COR-L47 (cell line): ENCODE measurements around the gene MTCL1.

ENCODE experiments used
- DNase-seq: peaks from one replicate; lab custom pipeline; 2025; lab: John Stamatoyannopoulos, UW

The MTCL1 gene

DNA sequence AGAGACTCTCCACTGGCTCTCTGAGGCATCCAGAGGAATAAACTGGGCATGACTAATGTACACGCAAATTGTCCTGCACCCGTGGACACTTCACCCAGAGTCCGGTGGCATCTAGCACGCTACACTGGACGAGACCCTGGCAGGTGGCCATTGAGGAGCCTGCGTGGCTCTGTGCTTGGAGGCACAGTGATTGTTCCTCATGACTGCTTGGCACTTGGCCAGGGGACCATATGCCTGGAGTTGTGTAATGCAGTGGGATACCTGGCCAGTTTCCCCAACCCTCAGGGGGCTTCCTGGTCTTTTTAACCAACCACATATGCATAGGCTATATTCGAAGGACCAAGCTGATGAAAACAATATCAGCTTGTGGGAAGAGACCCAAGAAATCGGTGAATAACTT is 66.6 kb downstream of the MTCL1 start:
- DNase-seq = peak; percentile 89

DNA sequence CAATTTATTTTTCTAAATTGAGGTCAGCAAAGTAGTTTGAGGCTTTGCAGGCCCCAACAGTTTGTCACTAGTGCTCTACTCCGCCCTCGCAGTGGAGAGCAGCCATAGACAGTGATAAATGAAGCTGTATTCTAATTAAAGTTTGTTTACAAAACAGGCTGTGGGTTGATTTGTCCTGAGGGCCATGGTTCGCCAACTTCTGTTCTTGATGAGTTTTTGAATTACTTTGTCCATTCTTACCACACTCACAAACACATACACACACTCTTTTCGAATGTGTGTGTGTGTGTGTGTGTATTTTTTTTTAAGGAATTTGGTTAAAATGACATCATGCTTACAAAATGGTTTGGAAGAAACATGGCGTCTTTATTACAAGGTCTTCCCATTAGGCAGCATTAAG is 68.6 kb downstream of the MTCL1 start:
- peak; percentile 10 for DNase-seq

DNA sequence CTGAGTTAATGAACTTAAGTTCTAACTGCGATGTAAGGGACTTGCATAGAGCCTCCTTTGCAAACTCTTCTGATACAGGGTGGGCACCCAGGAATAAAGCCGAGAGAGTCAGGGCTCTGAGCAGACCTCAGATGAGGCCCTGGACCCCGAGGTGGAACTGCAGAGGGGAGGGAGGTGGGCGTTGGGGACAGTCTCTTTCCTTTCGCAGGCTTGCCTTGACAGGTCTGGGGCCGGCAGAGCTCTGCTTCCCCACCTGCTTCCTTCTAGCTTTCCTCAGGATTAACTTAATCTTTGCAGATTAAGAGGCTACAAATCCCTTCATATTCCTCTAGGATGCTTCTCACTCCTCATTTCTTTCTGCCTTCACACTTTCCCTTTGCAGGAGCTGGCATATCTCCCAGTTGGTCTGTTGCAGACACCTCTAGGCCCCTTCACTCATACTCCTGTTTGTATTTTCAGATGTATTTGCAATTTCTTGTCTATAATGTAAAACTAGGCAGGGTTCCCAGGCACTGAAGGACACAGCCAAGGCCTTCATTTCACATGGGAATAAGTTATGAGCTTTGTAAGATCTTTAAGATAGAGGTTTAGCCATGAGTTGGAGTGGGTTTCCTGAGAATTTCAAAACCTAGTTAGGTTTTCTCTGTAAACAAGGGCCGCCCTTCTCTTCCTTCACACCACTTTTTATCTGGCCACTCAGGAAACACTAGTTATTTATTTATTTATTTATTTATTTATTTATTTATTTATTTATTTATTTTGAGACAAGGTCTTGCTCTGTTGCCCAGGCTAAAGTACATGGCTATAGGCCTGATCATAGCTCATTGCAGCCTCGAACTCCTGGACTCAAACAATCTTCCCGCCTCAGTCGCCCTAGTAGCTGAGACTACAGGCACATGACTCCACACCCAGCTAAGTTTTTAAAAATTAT is 70.9 kb downstream of the MTCL1 start:
- no peak for DNase-seq

DNA sequence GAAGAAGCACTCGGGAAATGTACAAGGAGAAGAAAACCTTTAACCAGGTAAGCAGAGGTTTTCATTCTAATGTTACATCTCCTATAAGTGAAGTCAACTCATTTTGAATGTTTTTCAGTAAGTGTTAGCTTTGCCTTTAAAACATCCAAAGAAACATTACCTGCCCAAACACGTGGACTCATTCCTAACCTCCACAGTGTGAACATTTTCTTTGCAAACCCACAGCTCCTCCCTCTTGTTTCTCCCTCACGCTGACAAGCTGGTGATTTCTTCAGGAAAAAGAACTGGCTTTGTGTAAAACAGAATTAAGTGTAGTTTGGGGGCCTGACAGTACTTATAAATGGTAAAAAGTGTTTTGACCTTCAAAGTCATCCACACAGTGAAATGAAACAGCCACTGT is 72.5 kb downstream of the MTCL1 start:
- no peak for DNase-seq

DNA sequence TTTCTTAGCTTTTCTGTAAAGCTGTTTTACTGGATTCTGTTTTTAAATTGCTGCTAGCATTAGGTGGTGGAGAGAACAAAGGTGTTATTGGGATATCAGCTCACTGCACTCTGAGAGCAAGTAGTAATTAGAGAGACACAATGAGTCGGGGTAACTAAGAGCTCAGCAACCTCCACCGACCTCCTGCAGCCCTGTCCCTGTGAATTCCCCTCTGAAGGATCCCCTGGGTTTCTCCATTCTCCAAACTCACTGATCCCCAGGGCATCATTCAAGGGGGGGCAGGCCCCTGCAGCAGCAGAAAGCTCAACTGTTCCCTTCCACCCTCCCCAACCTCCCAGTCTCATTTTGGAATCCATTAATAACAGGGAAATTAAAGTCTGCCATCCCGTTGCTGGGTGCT is 73.0 kb downstream of the MTCL1 start:
- DNase-seq = peak; percentile 21

DNA sequence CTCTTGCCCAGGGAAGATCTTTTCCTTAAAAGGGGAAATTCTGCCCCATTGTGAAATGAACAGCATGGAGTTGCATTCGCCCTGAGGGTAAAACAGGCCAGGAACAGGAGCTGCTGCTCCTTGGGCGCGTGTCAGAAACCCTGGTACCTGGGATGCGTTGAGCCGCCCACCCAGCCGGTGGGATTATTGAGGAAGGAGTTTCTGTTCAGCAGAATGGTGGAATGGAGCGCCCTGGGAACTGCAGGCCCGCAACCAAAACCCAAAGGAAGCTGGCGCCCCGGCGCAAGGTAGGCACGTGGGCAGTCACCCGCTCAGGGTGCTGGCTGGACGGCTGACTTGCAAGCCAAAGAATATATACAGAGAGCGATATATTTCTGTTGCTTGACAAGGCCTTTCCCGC is 73.5 kb downstream of the MTCL1 start:
- no peak for DNase-seq

DNA sequence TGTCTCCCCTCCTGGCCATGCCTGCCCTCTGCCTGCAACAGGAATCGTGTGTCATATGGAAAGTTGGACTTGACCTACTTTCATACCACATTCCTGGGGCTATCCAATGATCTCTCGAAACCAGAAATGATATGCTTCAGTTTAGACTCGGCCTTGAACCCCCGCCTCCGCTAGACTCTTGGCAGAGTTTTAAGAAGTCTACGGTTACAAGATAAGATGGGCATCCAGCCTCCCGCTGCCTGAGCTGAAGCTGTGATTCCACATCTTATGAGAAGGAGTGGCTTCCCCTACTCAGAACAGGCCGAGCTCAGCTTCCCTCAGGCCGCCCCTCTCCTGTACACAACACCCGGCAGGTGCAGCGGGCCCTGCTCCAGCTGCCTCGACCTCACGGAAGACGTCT is 73.9 kb downstream of the MTCL1 start:
- no peak for DNase-seq

DNA sequence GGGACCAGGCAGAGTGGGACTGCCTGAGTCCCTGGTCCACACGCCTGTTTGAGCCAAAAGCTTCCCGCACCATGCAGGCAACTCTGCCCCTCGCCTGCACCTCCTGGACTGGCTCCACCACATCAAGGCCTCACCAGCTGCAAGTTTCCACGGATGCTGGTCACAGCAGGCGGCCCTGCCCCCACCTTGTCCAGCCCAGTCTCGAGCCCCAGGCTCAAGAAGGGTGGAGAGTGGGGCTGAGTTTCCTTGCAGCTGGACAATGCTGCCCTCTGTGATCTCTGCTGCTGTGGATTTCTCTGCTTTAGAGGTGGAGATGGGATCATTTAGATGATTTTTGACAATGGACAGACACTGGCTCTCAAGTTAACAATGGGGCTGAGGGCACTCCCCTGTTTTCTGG is 74.9 kb downstream of the MTCL1 start:
- DNase-seq = no peak

DNA sequence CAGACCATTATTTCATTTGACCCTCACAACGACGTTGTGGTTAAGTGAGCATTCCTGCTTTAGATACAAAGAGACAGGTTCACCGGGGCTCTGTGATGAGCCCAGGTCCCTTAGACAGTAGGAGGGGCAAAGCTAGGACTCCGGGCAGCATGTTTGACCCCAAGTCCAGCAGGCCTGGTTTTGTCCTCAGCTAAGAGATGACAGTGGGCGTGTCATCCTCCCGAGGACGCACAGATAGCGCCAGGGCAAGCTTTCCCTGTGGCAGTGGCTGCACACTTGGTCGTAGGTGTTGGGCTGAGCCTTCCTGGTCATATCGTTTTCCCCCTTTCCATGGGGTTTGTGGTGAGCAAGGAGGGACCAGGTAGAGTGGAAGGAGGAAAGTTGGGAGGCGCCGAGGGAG is 76.3 kb downstream of the MTCL1 start:
- DNase-seq = no peak

DNA sequence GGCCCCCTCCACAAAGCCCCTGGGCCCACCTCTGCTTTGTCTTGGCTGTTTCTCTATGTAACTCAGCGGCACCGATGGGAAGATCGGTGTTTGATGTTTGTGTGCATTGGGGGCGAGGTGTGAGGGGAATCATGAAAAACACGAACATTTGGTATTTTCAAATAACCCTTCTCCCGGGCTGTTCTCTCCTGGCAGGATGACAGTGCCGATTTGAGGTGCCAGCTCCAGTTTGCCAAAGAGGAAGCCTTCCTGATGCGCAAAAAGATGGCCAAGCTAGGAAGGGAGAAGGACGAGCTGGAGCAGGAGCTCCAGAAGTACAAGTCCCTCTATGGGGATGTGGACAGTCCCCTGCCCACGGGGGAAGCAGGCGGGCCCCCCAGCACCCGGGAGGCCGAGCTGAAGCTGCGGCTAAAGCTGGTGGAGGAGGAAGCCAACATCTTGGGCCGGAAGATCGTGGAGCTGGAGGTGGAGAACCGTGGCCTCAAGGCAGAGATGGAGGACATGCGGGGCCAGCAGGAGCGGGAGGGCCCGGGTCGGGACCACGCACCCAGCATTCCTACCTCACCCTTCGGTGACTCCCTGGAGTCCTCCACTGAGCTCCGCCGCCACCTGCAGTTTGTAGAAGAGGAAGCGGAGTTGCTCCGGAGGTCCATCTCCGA is 78.1 kb downstream of the MTCL1 start:
- no peak for DNase-seq

DNA sequence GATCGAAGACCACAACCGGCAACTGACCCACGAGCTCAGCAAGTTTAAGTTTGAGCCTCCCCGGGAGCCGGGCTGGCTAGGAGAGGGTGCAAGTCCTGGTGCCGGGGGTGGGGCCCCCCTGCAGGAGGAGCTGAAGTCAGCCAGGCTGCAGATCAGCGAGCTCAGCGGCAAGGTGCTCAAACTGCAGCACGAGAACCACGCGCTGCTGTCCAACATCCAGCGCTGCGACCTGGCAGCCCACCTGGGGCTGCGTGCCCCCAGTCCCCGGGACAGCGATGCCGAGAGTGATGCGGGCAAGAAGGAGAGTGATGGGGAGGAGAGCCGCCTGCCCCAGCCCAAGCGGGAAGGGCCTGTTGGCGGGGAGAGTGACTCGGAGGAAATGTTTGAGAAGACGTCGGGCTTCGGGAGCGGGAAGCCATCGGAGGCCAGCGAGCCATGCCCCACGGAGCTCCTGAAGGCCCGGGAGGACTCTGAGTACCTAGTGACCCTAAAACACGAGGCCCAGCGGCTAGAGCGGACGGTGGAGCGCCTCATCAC is 78.7 kb downstream of the MTCL1 start:
- DNase-seq = no peak

DNA sequence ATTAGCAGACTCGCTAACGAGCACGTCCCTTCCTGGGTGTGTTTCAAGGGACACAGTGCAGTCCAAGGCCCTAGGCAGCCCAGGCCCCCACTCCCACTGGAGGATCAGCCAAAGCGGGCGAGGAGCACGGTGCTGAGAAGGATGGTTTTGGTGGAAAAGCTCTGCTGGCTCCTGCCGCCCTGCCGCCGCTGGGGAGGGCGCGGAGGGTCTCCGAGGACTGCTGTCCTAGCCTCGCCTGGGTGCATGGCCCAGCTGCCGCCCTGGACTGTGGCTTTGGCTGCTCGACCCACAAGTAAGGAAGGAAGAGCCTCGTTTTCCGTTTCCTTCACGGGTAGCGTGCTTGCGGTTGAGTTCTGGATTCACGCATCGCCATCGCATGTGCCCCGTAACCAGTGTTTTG is 79.9 kb downstream of the MTCL1 start:
- DNase-seq = no peak

DNA sequence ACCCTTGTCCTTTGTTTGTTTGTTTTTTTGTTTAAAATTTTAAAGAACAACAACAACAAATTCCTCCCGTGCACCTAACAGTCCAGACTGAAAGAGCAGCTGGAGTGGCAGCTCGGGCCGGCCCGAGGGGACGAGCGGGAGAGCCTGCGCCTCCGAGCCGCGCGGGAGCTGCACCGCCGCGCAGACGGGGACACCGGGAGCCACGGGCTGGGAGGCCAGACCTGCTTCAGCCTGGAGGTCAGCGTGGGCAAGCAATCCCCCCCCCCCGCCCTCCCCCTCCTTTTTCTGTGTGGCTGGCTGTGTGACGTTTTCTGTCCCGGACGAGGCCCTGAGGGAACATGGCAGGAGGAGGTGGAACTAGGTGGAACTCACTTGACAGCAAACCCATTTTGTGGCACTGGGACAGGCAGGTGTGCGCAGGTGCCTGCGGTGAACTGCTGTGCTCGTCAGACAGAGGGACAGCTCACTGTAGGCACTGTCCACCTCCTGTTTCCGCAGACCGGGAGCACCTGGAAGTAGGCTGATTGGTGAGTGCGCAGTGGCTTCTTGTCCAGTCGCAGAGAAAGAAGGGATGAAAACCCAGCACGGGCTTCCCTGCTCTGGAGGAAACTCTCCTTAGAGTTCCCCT is 80.6 kb downstream of the MTCL1 start:
- no peak for DNase-seq

DNA sequence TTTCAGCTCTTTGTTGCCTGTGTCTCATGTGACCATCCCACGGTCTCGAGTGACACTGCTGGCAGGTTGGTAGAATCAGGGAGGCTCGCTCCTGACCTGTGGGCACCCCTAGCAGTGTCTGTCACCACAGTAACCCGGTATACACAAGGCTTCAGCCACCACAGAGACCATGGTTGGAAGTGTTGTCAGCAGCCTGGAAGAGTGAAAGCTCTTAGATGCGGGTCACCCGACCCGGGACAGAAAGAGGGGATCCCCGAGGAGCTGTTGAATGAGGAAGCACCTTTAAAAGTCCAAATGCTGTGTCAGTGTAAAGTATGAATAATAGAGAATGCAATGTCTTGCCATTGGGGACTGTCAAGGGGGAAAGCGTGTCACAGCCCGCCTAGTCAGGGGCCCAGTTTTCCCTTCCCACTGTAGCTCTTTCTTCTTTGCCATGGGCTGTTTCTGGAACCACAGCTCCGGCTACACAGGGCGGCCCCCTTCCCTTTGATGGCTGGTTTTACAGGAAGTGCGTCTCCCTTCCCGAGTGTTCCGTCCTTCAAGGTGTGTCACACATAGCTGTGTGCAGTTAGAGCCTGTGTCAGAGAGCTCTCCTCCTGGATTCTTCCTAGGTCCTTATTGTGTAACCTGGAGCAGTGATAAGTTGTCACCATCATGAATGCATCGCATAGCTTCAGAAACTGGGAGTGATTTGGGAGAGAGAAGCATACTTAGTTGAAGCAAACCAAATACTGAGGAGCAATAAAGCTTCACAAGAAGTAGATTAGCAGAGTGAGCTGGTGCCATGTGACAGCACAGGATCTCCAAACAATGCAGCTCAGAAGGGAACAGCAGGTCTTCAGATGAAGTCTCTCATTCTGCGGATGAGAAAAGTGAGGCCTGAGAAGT is 81.4 kb downstream of the MTCL1 start:
- DNase-seq = no peak

DNA sequence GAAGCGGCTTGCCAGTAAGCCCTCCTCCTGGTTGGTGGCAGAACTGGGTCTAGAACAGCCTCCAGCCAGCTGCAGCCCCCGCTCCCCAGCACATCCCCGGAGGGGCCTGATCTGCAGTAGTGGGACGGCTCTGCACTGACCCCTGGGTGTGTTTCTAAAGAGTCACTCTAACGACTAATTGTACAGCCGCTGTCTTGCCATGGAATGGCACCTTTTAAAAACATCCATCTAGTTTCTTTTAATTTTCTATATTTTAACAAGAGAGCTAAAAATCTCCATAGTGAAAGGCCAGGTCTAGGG is 82.0 kb downstream of the MTCL1 start:
- no peak for DNase-seq

DNA sequence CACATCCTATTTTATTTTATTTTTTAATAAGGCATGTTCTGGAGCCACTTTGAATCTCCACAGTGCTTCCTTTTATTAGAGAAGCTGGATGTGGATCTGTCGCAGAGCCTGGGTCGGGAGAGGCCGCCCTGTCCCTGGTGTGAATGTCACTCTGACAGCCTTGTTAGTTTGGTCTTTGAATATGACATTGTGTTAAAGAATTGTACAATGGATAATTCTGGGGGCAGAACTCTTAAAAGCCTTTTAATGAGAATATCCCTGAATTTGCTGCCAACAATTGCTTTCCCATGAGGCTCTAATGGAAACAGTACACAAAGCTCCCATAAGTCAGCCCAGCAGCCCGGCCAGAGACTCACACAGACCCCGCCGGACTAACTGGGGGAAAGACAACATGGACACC is 82.4 kb downstream of the MTCL1 start:
- DNase-seq = no peak

DNA sequence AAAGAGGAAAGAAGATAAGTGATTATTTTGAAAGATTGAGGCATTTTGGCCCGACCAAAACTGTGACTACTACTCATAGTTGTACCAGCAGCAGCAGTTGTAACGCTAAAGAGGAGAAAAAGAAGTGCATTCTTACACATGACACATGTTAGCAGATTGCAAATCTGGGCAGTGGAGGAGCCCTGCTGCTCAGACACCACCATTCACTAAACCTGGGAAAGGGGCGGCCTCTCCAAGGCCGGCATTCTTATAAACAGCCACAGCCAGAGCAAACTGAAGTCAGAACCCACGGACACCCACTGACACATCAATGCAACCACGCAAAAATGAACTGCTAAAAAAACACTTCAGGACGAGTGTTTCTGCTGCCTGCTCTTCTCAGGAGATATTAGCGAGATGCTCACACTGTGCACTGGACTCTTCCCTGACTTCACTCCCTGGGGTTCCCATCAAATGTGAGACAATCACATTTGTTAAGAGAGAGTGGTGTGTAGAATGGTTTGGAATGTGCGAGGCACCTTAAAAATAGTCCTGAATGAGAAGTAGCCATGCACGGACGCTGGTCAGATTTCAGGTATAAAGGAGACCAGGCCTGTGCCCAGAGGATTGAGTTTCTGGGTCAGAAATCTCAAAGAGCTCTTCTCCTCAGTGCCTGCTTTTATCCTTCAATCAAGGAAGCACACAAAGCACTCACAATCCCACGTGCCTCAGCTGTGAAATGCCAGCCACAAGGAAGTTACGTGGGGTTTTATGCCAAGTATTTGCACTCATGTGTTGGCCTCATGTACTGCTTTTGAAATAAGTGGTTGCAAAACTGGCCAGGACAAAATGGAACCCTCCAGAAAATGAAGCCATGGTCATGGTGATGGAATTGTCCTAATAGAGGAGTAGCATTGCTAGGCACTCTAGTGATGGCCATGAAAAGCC is 83.4 kb downstream of the MTCL1 start:
- no peak for DNase-seq

DNA sequence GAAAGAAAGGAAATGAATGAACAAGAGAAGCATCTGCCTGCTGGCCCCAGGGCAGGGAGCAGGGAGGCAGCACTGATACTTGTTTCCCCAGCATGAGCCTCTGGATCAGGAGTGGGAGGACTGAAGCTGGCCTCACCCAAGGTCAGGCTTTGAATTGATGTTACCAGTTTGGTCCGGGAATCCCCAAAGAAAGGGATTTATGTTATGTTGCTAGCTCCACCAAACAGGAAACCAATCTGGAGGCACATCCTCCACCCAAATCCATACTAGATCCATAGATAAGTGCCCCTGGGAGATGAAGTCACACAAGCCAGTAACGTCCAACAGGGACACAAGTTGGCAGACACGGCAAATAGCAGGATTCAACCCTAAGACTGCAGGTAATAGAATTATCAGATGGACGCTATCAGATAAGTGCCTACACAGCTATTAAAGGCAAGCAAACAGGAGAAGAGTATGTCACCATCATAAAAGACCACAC is 85.9 kb downstream of the MTCL1 start:
- no peak for DNase-seq

DNA sequence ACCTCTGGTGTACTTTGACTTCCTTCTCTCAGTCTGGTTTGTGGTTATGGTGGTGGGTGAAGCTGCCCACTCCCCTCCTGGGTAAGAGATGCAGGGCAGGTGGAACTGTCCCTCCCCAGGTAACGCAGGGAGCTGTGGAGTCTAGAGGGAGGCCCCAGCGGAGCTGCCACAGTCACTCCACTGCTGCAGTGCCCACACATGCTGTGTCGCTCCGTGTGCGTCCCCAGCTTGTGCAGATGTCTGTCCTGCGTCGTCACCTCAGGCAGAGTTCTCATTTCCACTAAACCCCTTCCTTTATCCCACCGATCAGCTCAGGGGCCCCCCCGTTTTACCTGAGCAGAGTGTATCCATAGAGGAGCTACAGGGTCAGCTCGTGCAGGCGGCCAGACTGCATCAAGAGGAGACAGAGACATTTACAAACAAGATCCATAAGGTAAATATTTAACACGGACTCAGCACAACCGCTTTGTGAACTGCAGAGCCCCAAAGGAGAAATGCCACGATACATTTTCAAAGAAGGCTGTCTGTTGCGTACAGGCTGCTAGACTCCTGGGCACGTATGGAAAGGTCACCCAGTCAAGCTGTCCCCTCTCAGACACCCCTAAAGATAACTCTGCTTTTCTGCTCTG is 87.4 kb downstream of the MTCL1 start:
- no peak for DNase-seq

DNA sequence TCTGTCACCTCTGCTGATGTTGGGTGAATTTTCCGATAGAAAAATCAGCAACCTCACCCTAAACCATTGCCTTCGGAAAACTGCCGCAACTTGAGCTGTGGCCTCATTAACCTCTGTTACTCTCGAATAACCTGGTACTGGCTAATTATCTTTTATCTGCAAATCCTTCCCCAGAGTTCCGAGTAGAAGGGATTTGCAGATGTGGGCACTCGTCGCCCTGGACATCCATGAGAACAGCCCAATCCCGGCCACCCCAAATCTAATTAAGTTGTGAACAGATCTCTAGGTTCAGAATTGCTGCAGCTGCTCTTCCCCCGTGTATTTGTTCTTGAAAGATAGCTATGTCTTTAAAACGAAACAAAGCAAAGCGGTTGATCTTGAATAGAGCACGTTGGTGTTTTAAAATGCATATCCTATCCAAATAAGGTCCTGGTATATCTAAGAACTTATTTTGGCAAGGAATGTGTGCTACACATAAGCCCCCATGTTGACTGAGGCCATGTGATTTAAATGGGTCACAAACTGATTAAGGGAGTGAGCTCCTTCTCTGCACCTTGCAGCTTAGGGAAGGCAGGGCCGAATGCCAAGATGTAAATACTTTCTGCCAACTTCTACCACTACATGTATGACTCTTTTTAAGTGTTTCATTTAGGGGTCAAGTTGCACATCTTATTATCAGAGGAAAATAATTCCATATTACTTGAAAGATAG is 88.2 kb downstream of the MTCL1 start:
- DNase-seq = no peak
